OCI-LY7 (cell line): ENCODE data around the gene DNMBP. TPM values are rescaled to one million over a fixed set of nuclear protein-coding genes. Genes with fewer than 3 reads are reported as not detected.

Experiments used
- BruUV-seq: library from RNA; stranded (reverse); fragments of 400-500 nt; replicated peaks from 2 replicates; lab custom pipeline; 2021; lab: Mats Ljungman, UMichigan
- CTCF ChIA-PET: fragments of 300-600 bp; sonication (Branson Sonifier 250); formaldehyde crosslinking; loops from one replicate; lab custom pipeline; 2022; ENCODE audit warnings: antibody characterized with exemption; ENCODE audit not compliant: unreplicated experiment; lab: Charles Lee
- POLR2A ChIA-PET: fragments of 300-600 bp; sonication (Branson Sonifier 250); formaldehyde crosslinking; loops from one replicate; lab custom pipeline; 2022; ENCODE audit warnings: antibody characterized with exemption; lab: Charles Lee
- DNase-seq: peaks from one replicate; pipeline ENCODE4 v3.0.0-alpha.2; 2015; ENCODE audit warnings: low spot score
- H2AFZ ChIP-seq: fragments of 200-600 bp; sonication (generic), shearing (Covaris generic); 2 replicates; pipeline ENCODE4 v1.6.1; 2014; ENCODE audit warnings: mild to moderate bottlenecking, antibody characterized with exemption, low read length, moderate library complexity
- H3K27ac ChIP-seq: fragments of 200-600 bp; sonication (generic); 2 replicates; pipeline ENCODE4 v1.5.1; 2014; ENCODE audit warnings: mixed run types, low read depth, mild to moderate bottlenecking, moderate library complexity, low read length, inconsistent platforms; ENCODE audit not compliant: poor library complexity, severe bottlenecking
- H3K36me3 ChIP-seq: fragments of 200-600 bp; sonication (generic); 2 replicates; pipeline ENCODE4 v1.6.1; 2014; ENCODE audit warnings: mild to moderate bottlenecking, antibody characterized with exemption, low read length, moderate library complexity, mixed read lengths; ENCODE audit not compliant: insufficient read depth
- H3K4me1 ChIP-seq: fragments of 200-600 bp; sonication (generic); 2 replicates; pipeline ENCODE4 v1.5.1; 2014; ENCODE audit warnings: mild to moderate bottlenecking, low read length; ENCODE audit not compliant: insufficient read depth, poor library complexity, severe bottlenecking
- H3K4me2 ChIP-seq: fragments of 200-600 bp; sonication (generic); 2 replicates; pipeline ENCODE4 v1.6.1; 2014; ENCODE audit warnings: mild to moderate bottlenecking, low read length
- H3K4me3 ChIP-seq: fragments of 200-600 bp; sonication (generic); 2 replicates; pipeline ENCODE4 v1.5.1; 2014; ENCODE audit warnings: mild to moderate bottlenecking, low read depth, low read length; ENCODE audit not compliant: poor library complexity, severe bottlenecking
- H3K79me2 ChIP-seq: fragments of 200-600 bp; sonication (generic); 2 replicates; pipeline ENCODE4 v1.6.1; 2016; ENCODE audit warnings: low read depth, mild to moderate bottlenecking, low read length, moderate library complexity, mixed read lengths; ENCODE audit not compliant: insufficient read depth
- H3K9me2 ChIP-seq: fragments of 200-600 bp; sonication (generic); 2 replicates; pipeline ENCODE4 v1.6.1; 2016; ENCODE audit warnings: mild to moderate bottlenecking, low read length, mixed read lengths; ENCODE audit not compliant: insufficient read depth
- H3K9me3 ChIP-seq: fragments of 200-600 bp; sonication (generic); 2 replicates; pipeline ENCODE4 v1.6.1; 2014; ENCODE audit warnings: mild to moderate bottlenecking, mixed run types, low read length, mixed read lengths
- H4K20me1 ChIP-seq: fragments of 200-600 bp; sonication (generic); 2 replicates; pipeline ENCODE4 v1.6.1; 2014; ENCODE audit warnings: mild to moderate bottlenecking, antibody characterized with exemption, low read length, moderate library complexity, mixed read lengths; ENCODE audit not compliant: insufficient read depth
- EZH2phosphoT487 ChIP-seq: fragments of 200-600 bp; sonication (generic); IDR thresholded peaks from 2 replicates; pipeline ENCODE4 v1.6.1; 2018; ENCODE audit warnings: low read depth, borderline replicate concordance, mild to moderate bottlenecking, mixed run types, antibody characterized with exemption, low read length, moderate library complexity, mixed read lengths
- intact Hi-C: fragments of 100-400 bp; cut with micrococcal nuclease; formaldehyde crosslinking; loops from one replicate; pipeline ENCODE4 v1.10.0; 2022; ENCODE audit not compliant: unreplicated experiment
- total RNA-seq, 2 experiments: library from RNA; depleted of rRNA in 1 of 2; stranded (reverse); fragments of >200 nt in 1 of 2; shearing (Covaris generic) in 1 of 2; gene quantifications; 2 replicates each; pipeline ENCODE4 v1.2.3, GENCODE V29; 2014 to 2022
- TF ChIP-seq, protein P1 (sequence below): fragments of 200-600 bp; sonication (generic); conservative IDR thresholded peaks from 2 replicates; pipeline ENCODE4 v1.5.1; 2014; ENCODE audit warnings: mild to moderate bottlenecking, antibody characterized with exemption, low read length, moderate library complexity, mixed read lengths

Gene DNMBP
- total RNA-seq, 2 experiments from 2014 or later: 27.0 to 36.2 TPM

DNA sequence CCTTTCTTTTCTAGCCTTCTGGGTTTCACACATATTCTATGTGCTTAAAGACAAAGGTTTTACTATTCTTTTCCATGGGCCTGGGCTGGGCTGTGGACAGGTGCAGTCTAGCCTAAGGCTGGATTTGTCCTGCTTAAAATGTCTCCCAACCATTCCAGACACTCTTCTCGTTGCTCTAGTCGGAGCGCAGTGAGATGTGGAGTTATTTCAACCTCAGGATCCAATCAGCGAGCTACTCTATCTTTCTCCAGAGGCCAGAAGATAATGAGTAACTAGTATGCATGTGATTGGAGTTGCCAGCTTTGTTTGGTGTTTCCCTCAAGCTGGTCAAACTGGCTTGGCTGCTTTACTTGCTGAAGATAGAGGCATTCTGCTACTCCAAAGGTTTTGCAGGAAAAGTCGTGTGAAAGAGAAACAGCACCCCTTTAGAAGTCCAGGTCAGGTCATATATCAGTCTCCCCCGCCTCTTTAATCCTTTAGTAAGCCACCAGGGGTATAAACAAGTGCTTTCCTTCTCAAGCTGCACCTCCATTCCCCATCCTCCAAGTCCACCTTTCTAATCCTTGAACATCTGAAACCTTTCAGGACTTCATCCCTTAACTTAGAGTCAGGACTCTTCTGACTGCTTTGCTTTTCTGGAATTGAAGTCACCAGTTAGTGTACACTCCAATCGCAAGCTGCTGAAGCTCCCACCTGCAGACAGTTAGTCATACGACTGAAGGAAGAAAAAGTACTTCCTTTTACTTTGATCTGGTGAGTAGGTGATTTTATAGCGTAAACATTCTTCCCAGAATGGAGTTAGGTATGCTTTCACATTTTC is 78.8 kb downstream of the DNMBP start:
- Histone ChIP-seq H3K79me2 (peaks cover 16% of the 10 kb centered on the region; the same call in 1 of the 2 replicates), H3K36me3 (peaks cover 16% of the 10 kb centered on the region), H4K20me1 (0 out of 2 replicates have a peak, but pooled peaks cover 7% of the 10 kb centered on the region), H3K4me2 (no peak overlapping the region), H2AFZ (no peak overlapping the region), H3K9me2 (no peaks in the 10 kb centered on the region), H3K27ac (no peak overlapping the region), H3K4me1 (peaks cover 14% of the 10 kb centered on the region), H3K9me3 (no peaks in the 10 kb centered on the region), H3K4me3 (no peak overlapping the region)
- DNase-seq: no peak
- intact Hi-C loops: no loop called here
- BruUV-seq: no TSS peak
- POLR2A ChIA-PET: interaction anchor here (1.1 kb wide), 1 partner anchor 90 kb away, joined by 3 read pairs; no protein-coding TSS in a partner anchor
- TF ChIP-seq, protein P1, sequence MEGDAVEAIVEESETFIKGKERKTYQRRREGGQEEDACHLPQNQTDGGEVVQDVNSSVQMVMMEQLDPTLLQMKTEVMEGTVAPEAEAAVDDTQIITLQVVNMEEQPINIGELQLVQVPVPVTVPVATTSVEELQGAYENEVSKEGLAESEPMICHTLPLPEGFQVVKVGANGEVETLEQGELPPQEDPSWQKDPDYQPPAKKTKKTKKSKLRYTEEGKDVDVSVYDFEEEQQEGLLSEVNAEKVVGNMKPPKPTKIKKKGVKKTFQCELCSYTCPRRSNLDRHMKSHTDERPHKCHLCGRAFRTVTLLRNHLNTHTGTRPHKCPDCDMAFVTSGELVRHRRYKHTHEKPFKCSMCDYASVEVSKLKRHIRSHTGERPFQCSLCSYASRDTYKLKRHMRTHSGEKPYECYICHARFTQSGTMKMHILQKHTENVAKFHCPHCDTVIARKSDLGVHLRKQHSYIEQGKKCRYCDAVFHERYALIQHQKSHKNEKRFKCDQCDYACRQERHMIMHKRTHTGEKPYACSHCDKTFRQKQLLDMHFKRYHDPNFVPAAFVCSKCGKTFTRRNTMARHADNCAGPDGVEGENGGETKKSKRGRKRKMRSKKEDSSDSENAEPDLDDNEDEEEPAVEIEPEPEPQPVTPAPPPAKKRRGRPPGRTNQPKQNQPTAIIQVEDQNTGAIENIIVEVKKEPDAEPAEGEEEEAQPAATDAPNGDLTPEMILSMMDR: no peak
- TF ChIP-seq EZH2phosphoT487: no peak
- CTCF ChIA-PET: no interaction called here

DNA sequence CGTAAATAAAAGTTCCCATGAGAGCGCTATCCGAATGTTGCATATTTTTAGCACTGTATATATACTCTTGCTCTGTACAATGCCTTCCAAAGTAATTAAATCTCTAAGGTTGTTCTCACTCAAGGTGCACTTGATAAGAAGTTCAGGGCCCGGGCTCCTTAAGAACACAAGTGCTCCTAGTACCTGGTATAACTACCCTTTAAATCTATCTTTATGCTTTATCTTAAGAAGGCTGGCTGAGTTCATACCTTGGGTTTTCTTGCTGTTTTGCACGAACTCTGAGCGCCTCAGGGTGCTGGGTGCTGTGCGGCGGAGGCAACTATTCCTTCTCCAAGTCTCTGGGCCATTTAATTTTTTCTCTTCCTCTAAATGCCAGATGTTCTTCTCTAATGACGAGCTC is 80.4 kb downstream of the DNMBP start:
- CTCF ChIA-PET: no interaction called here
- Histone ChIP-seq H3K9me3 (no peaks in the 10 kb centered on the region), H3K4me1 (peaks cover 14% of the 10 kb centered on the region), H3K9me2 (no peaks in the 10 kb centered on the region), H3K4me2 (no peak overlapping the region), H3K79me2 (peaks cover 16% of the 10 kb centered on the region; the same call in 1 of the 2 replicates), H3K4me3 (no peak overlapping the region), H3K36me3 (peaks cover 18% of the 10 kb centered on the region), H2AFZ (no peak overlapping the region), H4K20me1 (0 out of 2 replicates have a peak, but pooled peaks cover 7% of the 10 kb centered on the region), H3K27ac (no peak overlapping the region)
- TF ChIP-seq EZH2phosphoT487: no peak
- TF ChIP-seq, protein P1: no peak
- no peak for DNase-seq
- intact Hi-C loops: no loop called here
- POLR2A ChIA-PET: interaction anchor here (1.1 kb wide), 1 partner anchor 92 kb away, joined by 3 read pairs; no protein-coding TSS in a partner anchor
- BruUV-seq: no TSS peak
